ENCODE results near the gene RABGAP1.

- no peak for TF ChIP-seq CTCF (IDR thresholded peaks at IDR 0.05; ENCODE audit: insufficient read depth, low read depth, low read length)
- no peak for TF ChIP-seq EZH2 (IDR thresholded peaks at IDR 0.05; ENCODE audit: insufficient read depth, low read length)
Measured at GRCh38 chr9:123049589-123050222, 108.9 kb downstream of the RABGAP1 start.

All from astrocyte (in vitro differentiated cells and primary cell).